GM10266 (cell line): Measurements from ENCODE around the gene PLEKHJ1.

Source experiments
- DNase-seq: peaks from one replicate; pipeline ENCODE4 v3.0.0; 2012; ENCODE audit errors: extremely low spot score
- CTCF ChIP-seq: IDR thresholded peaks from 2 replicates; pipeline ENCODE4 v1.5.1; 2012; ENCODE audit warnings: mild to moderate bottlenecking, low read depth; ENCODE audit not compliant: control insufficient read depth, insufficient read depth; ENCODE audit errors: missing control alignments

The PLEKHJ1 gene

GRCh38 chr19:2242816-2243215, 6.7 kb upstream of the PLEKHJ1 start:
- no peak for DNase-seq
- TF ChIP-seq CTCF, result no peak

- DNase-seq, result no peak
- TF ChIP-seq CTCF, result no peak
Observed at GRCh38 chr19:2242092-2242537, 6.0 kb upstream of the PLEKHJ1 start.

GRCh38 chr19:2240881-2241760, 5.0 kb upstream of the PLEKHJ1 start:
- no peak for TF ChIP-seq CTCF
- no peak for DNase-seq

GRCh38 chr19:2239771-2240770, 3.9 kb upstream of the PLEKHJ1 start:
- TF ChIP-seq CTCF, result no peak
- no peak for DNase-seq

GRCh38 chr19:2239173-2239572, 3.0 kb upstream of the PLEKHJ1 start:
- DNase-seq, result no peak
- TF ChIP-seq CTCF, result no peak

- no peak for DNase-seq
- no peak for TF ChIP-seq CTCF
Observed at GRCh38 chr19:2237869-2238153, 1.7 kb upstream of the PLEKHJ1 start.
